Muscle of arm (tissue), 14 donors: Measurements from ENCODE around the gene MRPS34. TPM values are rescaled to one million over a fixed set of nuclear protein-coding genes. Genes with fewer than 3 reads are reported as not detected.

Experiments
- DNase-seq: peaks from one replicate; pipeline ENCODE4 v3.0.0-alpha.2; 2013
- long read RNA-seq, 11 donors: transcript quantifications; one replicate each; lab custom pipeline, GENCODE V29; 2026
- polyA plus RNA-seq, 12 donors: library from polyadenylated mRNA; unstranded; fragments of 120-200 nt; gene quantifications; one replicate each; pipeline ENCODE4 v1.2.1, GENCODE V29; 2013; ENCODE audit not compliant: insufficient read length in 12 of 12

The MRPS34 gene
- polyA plus RNA-seq = 10 to 100 TPM in 11 of 12 donors, not detected in 1; 31.3 to 85.2 (median 41.3) TPM
- long read RNA-seq, donor 1, transcript MRPS34-202 (3 exons, 1,024 nt) = major isoform, 76 of 99 reads
- long read RNA-seq, donor 1, transcript MRPS34-203 (2 exons, 713 nt) = minor isoform, 6 of 99 reads
- long read RNA-seq, donor 1, partial matches to known transcripts = 0 of 99 reads
- long read RNA-seq, donor 1, other reads (novel, unspliced or antisense) = 15 of 99 reads
- long read RNA-seq, donor 2, transcript MRPS34-203 (2 exons, 713 nt) = minor isoform, 8 of 51 reads
- long read RNA-seq, donor 2, transcript MRPS34-202 (3 exons, 1,024 nt) = major isoform, 40 of 51 reads
- long read RNA-seq, donor 2, partial matches to known transcripts = 0 of 51 reads
- long read RNA-seq, donor 2, other reads (novel, unspliced or antisense) = 0 of 51 reads
- long read RNA-seq, donor 3, transcript MRPS34-202 (3 exons, 1,024 nt) = major isoform, 14 of 14 reads
- long read RNA-seq, donor 3, partial matches to known transcripts = 0 of 14 reads
- long read RNA-seq, donor 3, other reads (novel, unspliced or antisense) = 0 of 14 reads
- long read RNA-seq, donor 4, transcript MRPS34-202 (3 exons, 1,024 nt) = major isoform, 14 of 14 reads
- long read RNA-seq, donor 4, partial matches to known transcripts = 0 of 14 reads
- long read RNA-seq, donor 4, other reads (novel, unspliced or antisense) = 0 of 14 reads
- long read RNA-seq, donor 5, transcript MRPS34-202 (3 exons, 1,024 nt) = major isoform, 54 of 63 reads
- long read RNA-seq, donor 5, transcript MRPS34-203 (2 exons, 713 nt) = minor isoform, 7 of 63 reads
- long read RNA-seq, donor 5, partial matches to known transcripts = 0 of 63 reads
- long read RNA-seq, donor 5, other reads (novel, unspliced or antisense) = 0 of 63 reads
- long read RNA-seq, donor 6, transcript MRPS34-202 (3 exons, 1,024 nt) = major isoform, 17 of 19 reads
- long read RNA-seq, donor 6, partial matches to known transcripts = 0 of 19 reads
- long read RNA-seq, donor 6, other reads (novel, unspliced or antisense) = 0 of 19 reads
- long read RNA-seq, donor 7, transcript MRPS34-202 (3 exons, 1,024 nt) = major isoform, 11 of 27 reads
- long read RNA-seq, donor 7, partial matches to known transcripts = 12 of 27 reads
- long read RNA-seq, donor 7, other reads (novel, unspliced or antisense) = 0 of 27 reads
- long read RNA-seq, donor 8, transcript MRPS34-202 (3 exons, 1,024 nt) = major isoform, 40 of 47 reads
- long read RNA-seq, donor 8, partial matches to known transcripts = 7 of 47 reads
- long read RNA-seq, donor 8, other reads (novel, unspliced or antisense) = 0 of 47 reads
- long read RNA-seq, donor 9, transcript MRPS34-202 (3 exons, 1,024 nt) = major isoform, 25 of 41 reads
- long read RNA-seq, donor 9, partial matches to known transcripts = 9 of 41 reads
- long read RNA-seq, donor 9, other reads (novel, unspliced or antisense) = 0 of 41 reads
- long read RNA-seq, donor 10, transcript MRPS34-202 (3 exons, 1,024 nt) = major isoform, 29 of 34 reads
- long read RNA-seq, donor 10, partial matches to known transcripts = 0 of 34 reads
- long read RNA-seq, donor 10, other reads (novel, unspliced or antisense) = 0 of 34 reads
- long read RNA-seq, donor 11, transcript MRPS34-202 (3 exons, 1,024 nt) = major isoform, 29 of 33 reads
- long read RNA-seq, donor 11, partial matches to known transcripts = 0 of 33 reads
- long read RNA-seq, donor 11, other reads (novel, unspliced or antisense) = 0 of 33 reads

DNA sequence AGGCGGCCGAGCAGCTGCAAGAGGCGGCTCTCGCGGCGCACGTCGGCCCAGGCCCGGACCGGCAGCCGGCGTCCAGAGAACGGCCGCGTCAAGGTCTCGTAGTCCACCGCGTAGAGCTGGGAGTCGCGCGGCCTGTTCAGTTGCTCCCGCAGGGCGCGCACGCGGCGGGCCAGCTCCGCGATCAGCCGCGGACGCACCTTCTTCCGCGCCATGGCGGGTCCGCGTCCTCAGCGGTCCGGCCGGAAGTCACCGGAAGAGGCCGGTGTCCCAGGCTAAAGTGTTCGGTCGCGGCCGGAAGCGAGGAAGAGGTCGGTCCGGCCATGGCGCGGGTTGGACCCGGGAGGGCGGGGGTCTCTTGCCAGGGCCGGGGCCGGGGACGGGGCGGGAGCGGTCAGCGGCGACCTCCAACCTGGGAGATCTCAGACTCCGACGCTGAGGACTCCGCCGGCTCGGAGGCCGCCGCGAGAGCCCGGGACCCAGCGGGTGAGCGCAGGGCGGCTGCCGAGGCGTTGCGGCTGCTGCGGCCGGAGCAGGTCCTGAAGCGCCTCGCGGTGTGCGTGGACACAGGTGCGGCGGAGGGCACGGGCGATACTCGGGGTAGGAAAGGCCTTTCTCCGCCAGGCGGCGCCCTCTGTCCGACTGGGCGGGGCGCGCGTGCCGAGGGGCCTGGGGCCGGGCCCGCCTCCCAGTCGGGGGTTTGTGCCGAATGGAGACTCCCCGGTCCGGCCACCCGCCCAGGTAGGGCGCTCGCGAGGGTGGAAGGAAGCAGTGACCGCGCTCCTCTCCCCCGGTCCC is at the start of gene MRPS34:
TSS of gene MRPS34 (minus strand) at position 227 of the 795 bp plus-strand sequence. CDS start at position 212, 15 bp downstream.
- peak; percentile 87 for DNase-seq

DNA sequence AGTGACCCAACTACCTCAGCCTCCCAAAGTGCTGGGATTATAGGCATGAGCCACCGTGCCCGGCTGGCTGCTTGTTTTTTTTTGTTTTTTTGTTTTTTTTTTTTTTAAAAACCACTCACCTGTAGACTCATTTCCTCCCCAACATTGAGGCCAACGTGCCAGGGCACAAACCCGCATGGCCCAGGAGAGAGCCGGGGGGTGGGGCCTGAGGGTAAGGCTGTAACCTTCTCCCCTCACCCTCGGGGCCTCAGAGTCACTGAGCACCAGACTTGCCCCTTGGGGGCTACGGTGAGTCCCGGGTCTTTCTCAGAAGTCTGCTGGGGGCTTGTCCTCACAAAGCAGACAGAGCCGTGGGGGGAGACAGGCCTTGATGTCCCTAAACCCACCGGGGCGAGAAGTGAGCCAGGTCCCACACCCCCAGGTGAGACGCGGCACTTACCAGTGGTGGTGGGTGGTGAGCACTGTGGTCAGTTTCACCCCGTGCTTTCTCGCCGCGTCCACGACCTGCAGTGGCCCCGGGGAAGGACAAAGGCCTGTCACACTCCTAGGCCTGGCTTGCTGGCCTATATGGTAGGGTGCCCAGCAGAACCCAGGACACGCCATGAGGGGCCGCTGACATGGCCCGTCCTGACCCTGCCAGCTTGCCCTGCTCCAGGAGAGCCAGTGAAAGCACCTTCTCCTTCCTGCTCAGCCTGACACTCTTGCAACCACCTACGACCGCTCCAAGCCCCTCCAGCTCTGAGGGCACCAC is 49.1 kb upstream of the MRPS34 start:
- no peak for DNase-seq

- DNase-seq = no peak
Measured at GRCh38 chr16:1820946-1821290, 48.0 kb upstream of the MRPS34 start.

DNA sequence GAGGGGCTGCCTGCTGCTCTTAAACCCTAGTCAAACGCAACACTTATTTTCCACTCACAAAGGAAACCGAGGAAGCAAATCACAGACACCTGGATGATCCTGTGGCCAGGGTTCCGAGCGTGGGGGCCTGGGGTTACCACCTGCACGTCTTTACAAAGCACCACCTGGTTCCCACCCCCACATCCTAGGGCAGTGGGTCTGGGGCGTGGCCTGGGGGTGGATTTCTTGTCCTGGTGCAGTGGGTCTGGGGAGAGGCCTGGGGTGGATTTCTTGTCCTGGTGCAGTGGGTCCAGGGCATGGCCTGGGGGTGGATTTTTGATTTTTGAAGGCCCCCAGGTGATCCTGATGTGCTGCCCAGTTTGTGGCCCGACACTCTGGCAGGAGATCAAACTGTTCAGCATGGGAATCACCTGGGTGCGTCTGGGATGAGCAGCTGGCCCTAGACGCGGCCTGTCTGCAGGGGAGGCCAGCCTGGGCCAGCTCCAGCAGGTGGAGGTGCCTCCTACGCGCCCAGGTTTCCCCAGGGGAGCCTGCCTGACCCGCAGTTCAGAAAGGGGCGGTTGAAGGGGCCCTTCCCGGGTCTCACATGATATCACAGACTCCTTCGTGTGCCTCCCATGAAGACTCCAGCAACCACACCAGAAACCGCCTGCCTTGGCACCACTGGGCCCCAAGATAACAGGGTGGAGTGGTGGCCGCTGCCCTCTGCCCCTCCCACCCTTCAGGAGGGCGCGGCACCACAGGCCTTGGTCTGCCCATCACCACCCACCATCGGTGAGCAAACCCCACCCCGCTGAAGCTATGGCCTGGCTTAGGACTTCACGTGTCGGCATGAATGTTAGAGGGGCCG is 47.4 kb upstream of the MRPS34 start:
- no peak for DNase-seq

DNA sequence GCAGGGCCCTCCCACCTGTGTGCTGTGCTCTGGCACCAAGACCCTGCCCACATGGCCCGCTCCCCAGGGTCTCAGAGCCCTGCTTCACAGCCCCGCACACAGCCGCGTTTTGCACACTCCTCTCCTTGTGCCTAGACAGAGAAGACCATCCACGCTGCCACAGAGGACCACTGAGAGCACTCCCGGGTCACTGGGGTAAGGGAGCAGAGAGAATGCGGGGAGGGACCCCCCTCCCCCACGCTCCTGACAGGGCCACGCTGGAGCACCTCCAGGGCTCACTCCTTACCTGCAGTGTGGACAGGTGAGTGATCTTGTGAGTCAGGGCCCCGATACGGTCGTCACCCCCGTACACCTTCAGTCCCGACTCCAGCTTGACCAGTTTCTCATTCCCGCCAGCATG is 46.7 kb upstream of the MRPS34 start:
- no peak for DNase-seq

- no peak for DNase-seq
Measured at GRCh38 chr16:1818873-1819525, 46.1 kb upstream of the MRPS34 start.

DNA sequence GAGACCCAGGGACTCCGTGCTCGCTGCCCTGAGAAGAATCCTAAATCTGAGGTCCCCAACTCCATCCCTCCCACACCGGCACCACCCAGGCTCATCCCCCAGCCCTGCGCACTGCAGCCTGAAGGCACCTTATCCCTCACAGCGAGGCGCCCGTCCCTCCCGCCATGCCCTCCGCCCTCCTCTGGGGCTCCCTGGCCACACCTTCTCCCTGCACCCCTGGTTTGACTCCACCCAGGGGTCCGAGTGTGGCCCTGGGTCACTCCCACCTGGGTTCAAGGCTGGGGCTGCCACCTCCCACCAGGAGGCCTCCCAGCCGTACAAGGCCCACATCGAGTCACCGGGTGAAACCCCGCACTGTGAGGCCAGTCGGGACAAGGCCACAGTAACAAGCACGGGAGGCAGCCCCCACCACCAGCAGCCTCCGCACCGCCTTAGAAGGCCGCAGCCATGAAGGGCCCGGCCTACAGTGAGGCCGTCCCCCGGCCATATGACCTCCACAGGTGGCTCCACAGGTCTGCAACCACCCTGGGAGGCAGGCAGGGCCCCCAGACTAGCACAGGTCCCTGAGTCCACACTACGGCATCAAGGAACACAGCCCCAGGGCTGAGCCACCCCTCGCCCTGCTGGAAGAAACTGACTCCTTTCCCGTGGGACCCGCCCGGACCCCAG is 45.4 kb upstream of the MRPS34 start:
- DNase-seq = no peak

GRCh38 chr16:1817716-1818115 is 44.8 kb upstream of the MRPS34 start:
- DNase-seq = no peak

DNA sequence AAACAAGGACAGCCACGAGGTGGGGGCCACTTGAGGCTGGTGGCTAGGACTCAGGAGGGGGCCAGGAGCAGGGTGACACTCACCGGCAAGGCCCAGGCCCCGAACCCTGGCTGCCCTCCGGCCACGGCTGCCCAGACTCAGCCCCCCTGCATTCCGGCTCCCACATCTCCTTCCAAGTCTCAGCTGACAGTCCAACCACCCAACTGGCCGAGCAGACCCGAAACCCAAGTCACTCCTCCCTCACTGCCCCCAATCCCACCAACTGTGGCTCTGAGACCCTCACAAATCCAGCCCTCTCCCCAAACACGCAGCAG is 44.3 kb upstream of the MRPS34 start:
- no peak for DNase-seq

DNA sequence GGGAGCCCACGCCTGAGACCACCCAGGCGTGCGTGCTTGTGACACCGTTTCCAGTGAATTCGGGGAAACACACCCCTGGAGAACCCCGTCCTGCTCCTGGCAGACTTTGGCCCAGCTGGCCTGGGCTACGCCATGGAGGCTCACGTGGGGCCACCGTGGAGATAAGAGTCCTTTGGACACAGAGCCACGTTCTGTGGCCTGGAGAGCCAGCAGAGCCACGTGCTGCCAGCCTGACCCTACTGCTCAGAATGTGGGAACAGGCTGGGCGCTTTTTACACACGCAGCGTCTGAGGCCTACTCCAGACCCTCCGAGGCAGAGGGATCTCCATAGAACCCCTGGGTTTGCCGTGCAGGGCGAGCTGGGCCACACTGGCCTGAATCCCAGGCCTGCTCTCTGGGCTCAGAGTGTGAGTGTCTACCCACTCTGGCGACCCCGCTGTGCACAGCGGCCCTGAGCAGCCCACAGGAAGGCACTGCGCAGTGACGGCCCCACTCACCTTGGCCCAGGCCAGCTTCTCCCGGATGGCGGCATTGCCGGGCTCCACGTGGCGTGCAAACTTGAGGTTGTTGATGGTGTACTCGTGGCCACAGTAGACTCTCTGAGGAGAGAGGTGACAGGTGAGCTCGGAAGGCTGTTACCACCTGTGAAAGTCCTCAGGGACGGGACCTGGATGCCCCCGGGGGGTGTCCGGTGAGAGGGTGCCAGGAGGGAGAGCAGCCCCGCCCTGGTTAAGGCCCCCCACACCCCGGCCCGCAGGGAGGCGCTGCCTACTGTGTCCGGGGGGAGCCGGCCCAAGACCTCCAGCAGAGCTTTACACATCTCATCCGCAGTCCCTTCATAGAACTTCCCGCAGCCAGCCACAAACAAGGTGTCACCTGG is 43.7 kb upstream of the MRPS34 start:
- DNase-seq = no peak

DNA sequence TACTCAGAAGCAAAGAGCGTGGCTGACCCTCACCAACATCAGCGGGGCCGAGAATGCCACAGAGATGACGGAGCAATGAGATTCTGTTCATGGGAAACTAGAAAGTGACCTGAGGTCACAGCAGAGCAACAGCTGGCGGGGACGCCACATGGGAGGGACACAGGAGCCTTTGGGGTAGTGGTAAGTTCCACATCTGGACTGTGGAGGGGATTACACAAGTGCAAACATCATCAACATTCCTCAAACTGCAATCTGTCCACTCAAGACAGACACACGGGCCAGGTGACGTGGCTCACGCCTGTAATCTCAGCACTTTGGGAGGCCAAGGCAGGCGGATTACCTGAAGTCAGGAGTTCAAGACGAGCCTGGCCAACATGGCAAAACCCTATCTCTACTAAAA is 42.5 kb upstream of the MRPS34 start:
- no peak for DNase-seq

GRCh38 chr16:1812732-1813163 is 39.8 kb upstream of the MRPS34 start:
- no peak for DNase-seq

DNA sequence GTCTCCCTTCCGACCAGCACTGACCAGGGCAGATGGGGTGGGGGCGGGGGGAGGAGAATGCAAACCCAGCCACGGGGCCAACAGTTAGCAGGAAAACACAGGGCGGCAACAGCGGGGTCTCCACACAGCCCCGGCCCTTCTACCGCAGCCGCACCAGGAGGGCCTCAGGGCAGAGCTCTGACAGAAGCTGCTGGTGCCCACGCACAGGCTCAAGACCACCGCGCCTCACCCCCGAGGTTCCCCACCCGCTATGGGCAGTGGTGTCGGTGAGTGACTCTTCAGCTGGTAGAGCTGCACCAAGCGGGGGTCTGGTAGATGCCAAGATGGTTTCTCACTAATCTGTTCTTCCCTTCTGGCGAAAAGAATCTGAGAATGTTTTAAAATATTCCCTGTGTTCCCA is 37.6 kb upstream of the MRPS34 start:
- no peak for DNase-seq

DNA sequence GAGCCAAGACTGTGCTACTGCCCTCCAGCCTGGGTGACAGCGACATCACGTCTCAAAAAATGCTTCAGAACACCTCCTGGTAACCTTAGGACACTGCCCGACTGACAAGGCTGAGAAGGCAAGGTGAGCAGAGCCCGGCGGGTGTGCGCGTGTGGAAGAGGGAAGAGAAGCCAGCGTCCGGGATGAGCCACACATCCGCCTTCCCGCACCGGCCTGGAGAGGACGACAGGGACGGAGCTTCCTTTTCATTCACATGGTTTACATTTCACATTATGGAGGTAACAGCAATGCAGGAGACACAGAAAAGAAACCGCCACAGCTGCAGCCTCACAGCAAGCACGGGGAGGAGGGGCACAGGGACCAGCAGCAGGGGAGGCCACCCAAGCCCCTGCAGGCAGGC is 37.2 kb upstream of the MRPS34 start:
- DNase-seq = no peak

DNA sequence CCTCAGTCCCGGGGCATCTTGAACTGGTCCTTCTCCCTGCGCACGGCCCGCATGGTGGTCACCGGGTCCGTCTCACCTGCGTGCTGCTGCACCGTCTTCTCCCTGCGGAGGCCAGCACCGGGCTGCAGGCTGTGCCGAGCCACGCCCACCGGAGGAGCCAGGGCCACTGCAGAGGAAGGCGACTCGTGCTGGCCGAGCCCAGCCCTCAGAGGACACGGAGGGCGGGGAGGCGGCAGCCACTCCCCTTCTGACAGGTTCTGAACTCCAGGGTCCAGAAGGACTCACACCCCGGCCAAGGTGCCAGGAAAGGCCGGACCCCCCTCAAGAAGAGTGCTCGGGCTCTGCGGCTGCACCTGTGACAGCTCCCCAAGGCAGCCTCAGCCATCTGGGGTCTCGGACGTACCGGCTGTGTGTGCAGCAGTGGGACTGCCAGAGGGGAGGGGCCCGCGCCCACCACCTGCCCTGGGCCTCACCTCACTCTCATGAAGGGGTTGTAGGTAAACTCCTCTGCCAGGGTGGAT is 36.4 kb upstream of the MRPS34 start:
- DNase-seq = no peak

GRCh38 chr16:1808691-1809090 is 35.8 kb upstream of the MRPS34 start:
- no peak for DNase-seq
